HEK293T (cell line): Measurements from ENCODE around the gene CRADD.

Source experiments
- BHLHE40 ChIP-seq: fragments of 450-650 bp; IDR thresholded peaks from 2 replicates; pipeline ENCODE4 v1.6.1; 2016; ENCODE audit warnings: mild to moderate bottlenecking, moderate library complexity, borderline replicate concordance
- CTBP1 ChIP-seq: fragments of 450-650 bp; IDR thresholded peaks from 2 replicates; pipeline ENCODE4 v1.6.1; 2016; ENCODE audit warnings: borderline replicate concordance
- ELF4 ChIP-seq: fragments of 450-650 bp; IDR thresholded peaks from 2 replicates; pipeline ENCODE4 v1.6.1; 2017; ENCODE audit warnings: antibody characterized with exemption
- FOXA1 ChIP-seq: fragments of 450-650 bp; IDR thresholded peaks from 2 replicates; pipeline ENCODE4 v1.6.1; 2016; ENCODE audit warnings: mild to moderate bottlenecking
- FOXK2 ChIP-seq: fragments of 450-650 bp; IDR thresholded peaks from 2 replicates; pipeline ENCODE4 v1.6.1; 2016; ENCODE audit warnings: mild to moderate bottlenecking
- HDGF ChIP-seq: fragments of 450-650 bp; IDR thresholded peaks from 2 replicates; pipeline ENCODE4 v1.6.1; 2017; ENCODE audit warnings: antibody characterized with exemption, borderline replicate concordance
- PKNOX1 ChIP-seq: fragments of 450-650 bp; IDR thresholded peaks from 2 replicates; pipeline ENCODE4 v1.6.1; 2016
- SP1 ChIP-seq: fragments of 450-650 bp; IDR thresholded peaks from 2 replicates; pipeline ENCODE4 v1.6.1; 2017
- SUZ12 ChIP-seq: fragments of 450-650 bp; IDR thresholded peaks from 2 replicates; pipeline ENCODE4 v1.6.1; 2016; ENCODE audit warnings: mild to moderate bottlenecking
- TARDBP ChIP-seq: fragments of 450-650 bp; IDR thresholded peaks from 2 replicates; pipeline ENCODE4 v1.6.1; 2016
- ZNF384 ChIP-seq: fragments of 450-650 bp; IDR thresholded peaks from 2 replicates; pipeline ENCODE4 v1.6.1; 2016

DNA sequence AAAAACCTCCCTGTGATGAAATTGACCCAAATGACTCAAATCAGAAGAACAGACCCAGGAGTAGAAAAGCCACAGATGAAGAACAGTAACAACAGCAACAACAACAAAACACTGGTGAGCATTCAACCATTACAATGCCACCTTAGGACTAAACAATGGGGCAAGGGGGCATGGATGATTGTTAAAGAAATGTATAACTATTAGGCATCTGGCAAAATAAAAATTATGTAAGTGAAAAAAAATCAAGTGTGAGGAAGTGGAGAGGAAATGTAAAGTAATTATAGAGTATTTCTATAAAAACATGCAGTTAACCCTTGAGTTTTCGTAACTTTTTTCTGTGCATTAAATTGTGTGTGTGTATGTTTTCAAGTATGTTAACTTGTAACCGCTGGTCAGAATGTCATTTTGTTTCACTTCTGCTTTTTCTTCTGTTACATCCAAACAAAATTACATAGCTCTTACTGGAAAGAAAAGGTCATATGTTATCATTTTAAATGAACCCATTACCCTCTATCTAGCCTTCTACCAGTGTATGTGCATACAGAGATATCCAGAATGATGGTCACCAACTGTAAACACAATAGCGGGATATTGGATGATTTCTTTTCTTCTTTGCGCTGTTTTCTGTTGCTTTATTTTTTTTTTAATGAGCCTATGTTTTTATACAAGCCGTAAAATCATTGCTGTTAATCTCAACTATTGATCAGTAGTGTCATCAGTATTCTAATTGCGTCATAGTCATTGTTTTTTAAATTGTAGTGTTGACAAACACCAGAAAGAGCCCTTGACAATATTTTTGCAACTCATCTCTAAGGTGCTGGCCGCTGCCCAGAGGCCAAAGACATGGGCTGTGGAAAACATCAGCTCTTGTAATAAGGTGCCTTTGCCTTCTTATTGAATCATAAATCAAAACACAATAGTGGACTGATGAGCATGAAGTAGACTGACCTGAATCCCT lies 170.6 kb downstream of the CRADD start:
- TF ChIP-seq TARDBP, result no peak
- TF ChIP-seq HDGF, result no peak
- TF ChIP-seq CTBP1, result no peak
- TF ChIP-seq ELF4, result no peak
- no peak for TF ChIP-seq BHLHE40
- no peak for TF ChIP-seq FOXA1
- no peak for TF ChIP-seq SUZ12
- TF ChIP-seq FOXK2, result no peak
- no peak for TF ChIP-seq PKNOX1
- TF ChIP-seq SP1, result no peak
- TF ChIP-seq ZNF384, result no peak
